ENCODE results near the gene MKI67. TPM values are rescaled to one million over a fixed set of nuclear protein-coding genes. Genes with fewer than 3 reads are reported as not detected.

Gene MKI67
- total and polyA plus RNA-seq, 10 of the 15 experiments (the other 5 are each of a cell fraction or from before 2014, with no cell fraction given): 22.3 to 183 (median 82.9) TPM

DNA sequence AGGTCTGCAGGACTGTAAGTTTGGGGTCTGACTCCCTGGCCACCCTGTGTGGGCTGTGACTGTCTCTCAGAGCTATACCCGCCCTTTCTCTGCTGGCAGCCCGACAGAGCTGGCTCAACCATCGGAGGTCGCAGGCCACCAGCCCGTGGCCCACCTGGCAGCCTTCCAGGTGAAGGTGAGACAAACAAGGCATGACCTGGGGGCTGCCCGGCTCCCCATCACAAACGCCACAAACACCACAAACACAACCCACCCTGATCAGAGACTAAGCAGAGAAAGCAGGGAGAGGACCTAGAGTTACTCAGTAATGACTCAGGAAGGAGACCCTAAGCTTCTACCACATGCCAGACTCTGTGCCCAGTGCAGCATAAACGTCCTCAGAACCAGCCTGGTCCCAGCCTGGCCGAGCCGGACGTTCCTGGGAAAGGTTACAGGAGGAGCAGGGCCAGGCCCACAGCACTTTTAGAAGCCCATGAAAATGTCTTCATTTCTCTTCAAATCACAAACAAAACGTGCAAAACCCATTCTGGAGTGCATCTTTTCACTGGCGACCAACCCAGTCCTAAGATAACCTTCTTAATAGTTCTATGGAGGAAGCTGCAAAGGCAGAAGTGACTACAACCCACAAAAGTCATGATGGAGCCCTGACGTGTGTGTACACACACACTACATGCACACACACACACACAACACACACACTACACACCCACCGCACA, 66.8 kb downstream of the MKI67 start (continued):
- TF ChIP-seq DPF2 (IDR thresholded peaks at IDR 0.05): no peak

DNA sequence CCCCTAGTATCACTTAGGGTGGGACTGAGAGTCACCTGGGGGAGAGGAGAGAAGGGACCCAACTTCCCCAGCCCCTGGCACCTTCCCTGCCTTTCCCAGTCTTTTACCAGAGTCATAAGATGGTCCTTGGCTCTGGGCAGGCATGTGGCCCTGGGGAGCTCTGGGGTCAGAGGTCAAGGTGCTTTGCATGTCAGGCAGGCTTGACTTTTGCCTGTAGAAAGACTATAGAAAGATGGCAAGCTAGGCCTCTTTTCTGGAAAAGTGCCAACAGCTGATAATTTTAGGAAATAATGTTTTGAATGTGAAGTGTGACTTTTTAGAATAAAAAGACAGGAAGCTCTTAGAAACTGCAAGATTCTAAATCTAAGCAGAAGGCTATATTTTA, 67.5 kb downstream of the MKI67 start:
- peaks cover 18% of the 10 kb centered on the region for H3K4me1 ChIP-seq (ENCODE audit: control insufficient read depth, insufficient read depth, low read length)
- ChIA-PET RAD21 (ENCODE audit: unreplicated experiment) (interaction anchor here (1.1 to 1.8 kb wide), 4 partner anchors 11 to 43 kb away, joined by 3 to 8 read pairs (median 6); no protein-coding TSS in a partner anchor), SMC1A (ENCODE audit: uncharacterized antibody, unreplicated experiment) (interaction anchor here (1.1 to 1.6 kb wide), 3 partner anchors 11 to 23 kb away, joined by 4 to 8 read pairs (median 7); no protein-coding TSS in a partner anchor), POLR2A (interaction anchor here (0.7 to 10.2 kb wide), 2 partner anchors 9 to 15 kb away, joined by 3 to 117 read pairs; no protein-coding TSS in a partner anchor), CTCF (interaction anchor here (0.8 to 1.9 kb wide), 4 partner anchors 10 to 23 kb away, joined by 5 to 12 read pairs (median 6); no protein-coding TSS in a partner anchor)
- H3K36me3 ChIP-seq (ENCODE audit: control insufficient read depth in 2 of 2, insufficient read depth in 2 of 2, low read length in 1 of 2): peaks cover 0 to 8% of the 10 kb centered on the region in 2 experiments; a peak in 3 of 4 replicates
- in situ Hi-C loops (cut with MboI) (no loop called here), intact Hi-C loops (cut with micrococcal nuclease; ENCODE audit: unreplicated experiment) (no loop called here)
- H3K4me3 ChIP-seq: no peak overlapping the region
- no peak for FAIRE-seq
- H3K27me3 ChIP-seq (replicated peaks in 1 of 2; ENCODE audit: control insufficient read depth in 2 of 2, insufficient read depth in 2 of 2, low read length in 1 of 2): no peaks in the 10 kb centered on the region
- no peaks in the 10 kb centered on the region for H4K20me1 ChIP-seq (ENCODE audit: control insufficient read depth, insufficient read depth)
- H2AFZ ChIP-seq (ENCODE audit: control insufficient read depth, low read depth, low read length): no peak overlapping the region
- no peak overlapping the region for H3K4me2 ChIP-seq (ENCODE audit: control insufficient read depth, insufficient read depth)
- no peaks in the 10 kb centered on the region for H3K9me3 ChIP-seq (replicated peaks; ENCODE audit: control insufficient read depth, insufficient read depth, low read length)
- BruUV-seq (replicated peaks): no TSS peak
- no peaks in the 10 kb centered on the region for H3K79me2 ChIP-seq (ENCODE audit: control insufficient read depth, insufficient read depth, low read length)
- TF ChIP-seq TAF1 (IDR thresholded peaks at IDR 0.05; ENCODE audit: borderline replicate concordance, low read depth, low read length): no peak
- TF ChIP-seq NR2C1 (IDR thresholded peaks at IDR 0.05): peak; percentile 68
- peak; percentile 47; the same call in 1 of the 2 replicates for TF ChIP-seq NR2F1 (conservative IDR thresholded peaks at IDR 0.05)
- no peak overlapping the region for H3K27ac ChIP-seq (ENCODE audit: control insufficient read depth, insufficient read depth)
- no peak overlapping the region for H3K9ac ChIP-seq (ENCODE audit: control insufficient read depth, insufficient read depth, low read length)
- DNase-seq (ENCODE audit: low read depth, low spot score): no peak
- ATAC-seq: no peak
